HepG2 (cell line): ENCODE results near the gene C19orf85. TPM values are rescaled to one million over a fixed set of nuclear protein-coding genes. Genes with fewer than 3 reads are reported as not detected.

ENCODE experiments used
- ATAC-seq: fragments of 200-7000 bp; cut with Tn5 transposase; 3 replicates; pipeline ENCODE4 v1.9.1; 2020; ENCODE audit warnings: mild to moderate bottlenecking, moderate library complexity
- BruUV-seq: library from RNA; stranded (reverse); fragments of 400-500 nt; replicated peaks from 2 replicates; lab custom pipeline; 2021; lab: Mats Ljungman, UMichigan
- CTCF ChIA-PET: fragments of 300-600 bp; formaldehyde crosslinking; extraction: SDS; loops from one replicate; lab custom pipeline; 2021; ENCODE audit warnings: low total read pairs, inconsistent platforms, low intra/inter-chr PET ratio; lab: Yijun Ruan, JAX
- POLR2A ChIA-PET: fragments of 350-600 bp; sonication (Branson Sonifier 250); formaldehyde crosslinking; loops from one replicate; lab custom pipeline; 2020; ENCODE audit warnings: antibody characterized with exemption, inconsistent platforms; lab: Yijun Ruan, JAX
- DNase-seq: peaks from one replicate; pipeline ENCODE4 v3.0.0-alpha.2; 2015; ENCODE audit warnings: low spot score
- FAIRE-seq: peaks from 3 replicates; lab custom pipeline; 2011; peaks lifted over from hg19 to GRCh38; lab: Jason Lieb, UNC
- H2AFZ ChIP-seq: one replicate; pipeline ENCODE4 v1.6.1; 2011; ENCODE audit warnings: low read length, inconsistent platforms
- H3K27ac ChIP-seq: fragments of 300-600 bp; 3 replicates; pipeline ENCODE4 v1.8.0; 2011; ENCODE audit warnings: mixed run types, mild to moderate bottlenecking, mixed read lengths, low read length, inconsistent platforms; ENCODE audit not compliant: insufficient read depth; ENCODE audit errors: extremely low read length
- H3K27me3 ChIP-seq, 2 experiments: fragments of 200-600 bp in 1 of 2; 2 replicates in 1 of 2; 3 replicates in 1 of 2; pipeline versions ENCODE4 v1.6.0 to v1.8.0; 2011; ENCODE audit warnings: low read length in 2 of 2, mild to moderate bottlenecking in 2 of 2, moderate library complexity in 2 of 2, inconsistent platforms in 1 of 2; ENCODE audit not compliant: insufficient read depth in 2 of 2, control insufficient read depth in 1 of 2
- H3K36me3 ChIP-seq, 2 experiments: fragments of 200-600 bp in 1 of 2; replicated peaks in 1 of 2; 2 replicates in 1 of 2; 3 replicates in 1 of 2; pipeline versions ENCODE4 v1.5.1 to v1.8.0; 2011; ENCODE audit warnings: low read length in 2 of 2, inconsistent platforms in 1 of 2; ENCODE audit not compliant: insufficient read depth in 2 of 2, control insufficient read depth in 1 of 2
- H3K4me1 ChIP-seq: 2 replicates; pipeline ENCODE4 v1.5.1; 2012; ENCODE audit warnings: low read length, inconsistent platforms; ENCODE audit not compliant: insufficient read depth
- H3K4me2 ChIP-seq: 2 replicates; pipeline ENCODE4 v1.6.0; 2011; ENCODE audit warnings: low read depth, low read length, inconsistent platforms
- H3K4me3 ChIP-seq, 3 experiments: fragments of 200-600 bp in 1 of 3; sonication (generic), shearing (Covaris generic) in 1 of 3; replicated peaks in 1 of 3; 2 replicates each; pipeline ENCODE4 v1.5.1; 2011 to 2016; ENCODE audit warnings: low read length in 3 of 3, inconsistent platforms in 2 of 3, low read depth in 2 of 3, mild to moderate bottlenecking in 2 of 3, control low read depth in 1 of 3, mixed read lengths in 1 of 3; ENCODE audit not compliant: insufficient read depth in 1 of 3
- H3K79me2 ChIP-seq: one replicate; pipeline ENCODE4 v1.6.1; 2011; ENCODE audit warnings: low read length, inconsistent platforms; ENCODE audit not compliant: insufficient read depth
- H3K9ac ChIP-seq: 2 replicates; pipeline ENCODE4 v1.6.0; 2011; ENCODE audit warnings: mild to moderate bottlenecking, low read depth, low read length, inconsistent platforms; ENCODE audit not compliant: insufficient read depth
- H3K9me3 ChIP-seq: 2 replicates; pipeline ENCODE4 v1.5.1; 2012; ENCODE audit warnings: mild to moderate bottlenecking, low read length
- H4K20me1 ChIP-seq: 2 replicates; pipeline ENCODE4 v1.6.0; 2011; ENCODE audit warnings: inconsistent platforms, mild to moderate bottlenecking, low read length, moderate library complexity; ENCODE audit not compliant: insufficient read depth
- ATF5 ChIP-seq: sonication (generic); formaldehyde crosslinking; IDR thresholded peaks from 2 replicates; pipeline ENCODE4 v1.4.0; 2020; ENCODE audit warnings: mild to moderate bottlenecking, low read depth, missing genetic modification reagents
- ATF7 ChIP-seq, 2 experiments: fragments of 450-650 bp in 1 of 2; sonication (generic) in 1 of 2; formaldehyde crosslinking in 1 of 2; IDR thresholded peaks; 2 replicates each; pipeline versions ENCODE4 v1.4.0 to v1.6.1; 2016 to 2020; ENCODE audit warnings: antibody characterized with exemption in 1 of 2, mild to moderate bottlenecking in 1 of 2, missing genetic modification reagents in 1 of 2
- CREB1 ChIP-seq, 2 experiments: fragments of 450-650 bp in 1 of 2; IDR thresholded peaks; 2 replicates each; pipeline ENCODE4 v1.6.1; 2016 to 2017; ENCODE audit warnings: control low read depth in 1 of 2, mild to moderate bottlenecking in 1 of 2, missing compliant biosample characterization in 1 of 2, missing genetic modification characterization in 1 of 2
- ETS1 ChIP-seq: sonication (generic); formaldehyde crosslinking; IDR thresholded peaks from 2 replicates; pipeline ENCODE4 v1.4.0; 2020; ENCODE audit warnings: missing genetic modification reagents
- FOXP1 ChIP-seq, 2 experiments: fragments of 450-650 bp in 1 of 2; IDR thresholded peaks; 2 replicates each; pipeline ENCODE4 v1.6.1; 2017 to 2018; ENCODE audit warnings: antibody characterized with exemption in 1 of 2
- GZF1 ChIP-seq: sonication (generic); formaldehyde crosslinking; IDR thresholded peaks from 2 replicates; pipeline ENCODE4 v1.5.1; 2020; ENCODE audit warnings: mild to moderate bottlenecking, missing genetic modification reagents
- KLF12 ChIP-seq: sonication (generic); formaldehyde crosslinking; IDR thresholded peaks from 2 replicates; pipeline ENCODE4 v1.4.0; 2020; ENCODE audit warnings: missing genetic modification reagents, borderline replicate concordance
- MAFG ChIP-seq: sonication (generic); formaldehyde crosslinking; IDR thresholded peaks from 2 replicates; pipeline ENCODE4 v1.5.1; 2020; ENCODE audit warnings: mild to moderate bottlenecking, missing genetic modification reagents
- NR3C1 ChIP-seq: sonication (generic); formaldehyde crosslinking; IDR thresholded peaks from 2 replicates; pipeline ENCODE4 v1.4.0; 2020; ENCODE audit warnings: missing genetic modification reagents
- PRDM4 ChIP-seq: sonication (generic); formaldehyde crosslinking; IDR thresholded peaks from 2 replicates; pipeline ENCODE4 v1.9.0; 2021; ENCODE audit warnings: missing genetic modification reagents, borderline replicate concordance
- REXO4 ChIP-seq: sonication (generic); formaldehyde crosslinking; IDR thresholded peaks from 2 replicates; pipeline ENCODE4 v1.8.0; 2022; ENCODE audit warnings: missing genetic modification reagents, mild to moderate bottlenecking, borderline replicate concordance
- ZNF121 ChIP-seq: sonication (generic); formaldehyde crosslinking; IDR thresholded peaks from 2 replicates; pipeline ENCODE4 v1.5.0; 2020; ENCODE audit warnings: mild to moderate bottlenecking, missing genetic modification reagents
- ZNF446 ChIP-seq: sonication (generic); formaldehyde crosslinking; IDR thresholded peaks from 2 replicates; pipeline ENCODE4 v1.5.0; 2020; ENCODE audit warnings: mild to moderate bottlenecking, missing genetic modification reagents
- ZNF639 ChIP-seq: conservative IDR thresholded peaks from 2 replicates; pipeline ENCODE4 v1.6.1; 2018; ENCODE audit warnings: missing genetic modification reagents
- WGBS: methylation state at CpG from one replicate; pipeline ENCODE4 v1.1.6; 2017; ENCODE audit warnings: low lambda C conversion rate; 5-methylcytosine and 5-hydroxymethylcytosine counted together
- in situ Hi-C: cut with HindIII; loops from 2 replicates; pipeline ENCODE4 v1.10.0; 2017; ENCODE audit warnings: low pct_unique_long_range_greater_than_20kb; ENCODE audit not compliant: extremely low pct_ligation_motif_present
- intact Hi-C: fragments of 100-400 bp; cut with micrococcal nuclease; formaldehyde crosslinking; loops from one replicate; pipeline ENCODE4 v1.10.0; 2022; ENCODE audit not compliant: unreplicated experiment
- polyA plus RNA-seq, 8 experiments: library from polyadenylated mRNA; depleted of rRNA in 3 of 8; stranded (reverse) in 7 of 8; unstranded in 1 of 8; fragments of >200 nt; fragmentation: Illumina TruSeq in 4 of 8; extraction: Trizol in 4 of 8; gene quantifications; 2 replicates each; pipeline versions ENCODE4 v1.2.1 to v1.2.3, GENCODE V29; 2011 to 2016; ENCODE audit warnings: low read depth in 4 of 8, missing spikeins in 1 of 8, mixed read lengths in 1 of 8; ENCODE audit not compliant: insufficient read depth in 1 of 8
- total RNA-seq, 5 experiments: library from RNA; depleted of rRNA; stranded (reverse); fragments of >200 nt; fragmentation: Illumina TruSeq; extraction: Trizol; gene quantifications; 2 replicates each; pipeline ENCODE4 v1.2.3, GENCODE V29; 2016; ENCODE audit warnings: low read depth in 1 of 5

C19orf85 gene
- total and polyA plus RNA-seq, 2 of the 13 experiments (the other 11 are each of a cell fraction or from before 2014, with no cell fraction given), result not detected

GRCh38 chr19:55423225-55424005 is 41.1 kb downstream of the C19orf85 start:
- BruUV-seq, result no TSS peak
- H3K79me2 ChIP-seq, result no peaks in the 10 kb centered on the region
- intact Hi-C loops, result no loop called here
- ATAC-seq, result no peak
- FAIRE-seq, result no peak
- no peaks in the 10 kb centered on the region for H3K36me3 ChIP-seq
- ChIA-PET CTCF (no interaction called here), POLR2A (no interaction called here)
- no peaks in the 10 kb centered on the region for H3K9me3 ChIP-seq
- no peak overlapping the region for H3K9ac ChIP-seq
- H3K4me1 ChIP-seq, result no peaks in the 10 kb centered on the region
- no peak overlapping the region for H3K4me2 ChIP-seq
- H4K20me1 ChIP-seq, result no peaks in the 10 kb centered on the region
- no peak overlapping the region for H3K4me3 ChIP-seq
- WGBS, result 24% methylated on average over 13 of the region's 13 CpGs
- no peak for DNase-seq
- in situ Hi-C loops, result no loop called here
- no peak overlapping the region for H2AFZ ChIP-seq
- H3K27me3 ChIP-seq, result peaks cover 0 to 26% of the 10 kb centered on the region in 2 experiments; a peak in 1 of 5 replicates
- H3K27ac ChIP-seq, result no peak overlapping the region
- TF ChIP-seq GZF1, result no peak
- TF ChIP-seq ATF7 (IDR thresholded peaks at IDR 0.05), result peak; percentile 63; the same call in 1 of the 2 replicates
- TF ChIP-seq ATF7 (CRISPR knock-in tag; IDR thresholded peaks at IDR 0.05), result no peak
- TF ChIP-seq ETS1 (CRISPR knock-in tag), result no peak
- TF ChIP-seq NR3C1 (CRISPR knock-in tag), result no peak
- TF ChIP-seq MAFG (CRISPR knock-in tag), result no peak
- no peak for TF ChIP-seq ZNF121 (CRISPR knock-in tag)
- TF ChIP-seq ZNF639 (CRISPR knock-in tag), result no peak
- no peak for TF ChIP-seq ZNF446 (CRISPR knock-in tag)
- no peak for TF ChIP-seq ATF5 (CRISPR knock-in tag)
- no peak for TF ChIP-seq PRDM4 (CRISPR knock-in tag)
- TF ChIP-seq CREB1 (IDR thresholded peaks at IDR 0.05), result 0 out of 2 replicates have a peak, but pooled peaks have one; percentile 6
- no peak for TF ChIP-seq CREB1 (CRISPR knock-in tag; IDR thresholded peaks at IDR 0.05)
- no peak for TF ChIP-seq KLF12 (CRISPR knock-in tag)
- no peak for TF ChIP-seq REXO4 (CRISPR knock-in tag)
- TF ChIP-seq FOXP1 (IDR thresholded peaks at IDR 0.05), result peak; percentile 64
- no peak for TF ChIP-seq FOXP1 (CRISPR knock-in tag; IDR thresholded peaks at IDR 0.05)
